Tibial nerve (tissue), 4 donors: ENCODE data around the gene ASXL3. TPM values are rescaled to one million over a fixed set of nuclear protein-coding genes. Genes with fewer than 3 reads are reported as not detected.

ENCODE experiments used
- DNase-seq, 2 donors: peaks; one replicate each; pipeline ENCODE4 v3.0.0-alpha.2; 2019; ENCODE audit warnings: low spot score in 2 of 2
- H3K27ac ChIP-seq, 4 donors: fragments of 200-600 bp; sonication (generic) in 3 of 4; one replicate each; pipeline ENCODE4 v1.5.1; 2017 to 2019; ENCODE audit warnings: mild to moderate bottlenecking in 1 of 4
- H3K27me3 ChIP-seq, 2 donors: fragments of 200-600 bp; sonication (generic) in 1 of 2; one replicate each; pipeline versions ENCODE4 v1.5.1 to v1.6.0; 2017 to 2019
- H3K36me3 ChIP-seq, 3 donors: fragments of 200-600 bp; sonication (generic); one replicate each; pipeline ENCODE4 v1.5.1; 2018 to 2019
- H3K4me1 ChIP-seq, 4 donors: fragments of 200-600 bp; sonication (generic) in 3 of 4; one replicate each; pipeline ENCODE4 v1.5.1; 2017 to 2019
- H3K4me3 ChIP-seq, 4 donors: fragments of 200-600 bp; sonication (generic) in 3 of 4; one replicate each; pipeline ENCODE4 v1.5.1; 2017 to 2019; ENCODE audit warnings: mild to moderate bottlenecking in 1 of 4, moderate library complexity in 1 of 4
- H3K9me3 ChIP-seq, 4 donors: fragments of 200-600 bp; sonication (generic) in 3 of 4; one replicate each; pipeline ENCODE4 v1.5.1; 2017 to 2019
- EP300 ChIP-seq, 2 donors: sonication (generic); formaldehyde crosslinking; IDR thresholded peaks; one replicate each; pipeline ENCODE4 v1.6.1; 2017; ENCODE audit warnings: antibody characterized with exemption in 2 of 2, mild to moderate bottlenecking in 1 of 2
- POLR2A ChIP-seq, 2 donors: fragments of 450-650 bp; IDR thresholded peaks; one replicate each; pipeline ENCODE4 v1.6.1; 2017; ENCODE audit warnings: antibody characterized with exemption in 2 of 2, mild to moderate bottlenecking in 2 of 2, moderate library complexity in 2 of 2
- WGBS, 2 donors: methylation state at CpG; one replicate each; pipeline ENCODE4 v1.1.5; 2018; 5-methylcytosine and 5-hydroxymethylcytosine counted together
- total RNA-seq, 4 donors: library from RNA; depleted of rRNA; stranded (reverse); fragments of >200 nt; gene quantifications; one replicate each; pipeline ENCODE4 v1.1.0, GENCODE V29; 2016
- TF ChIP-seq, protein P1 (sequence below), 5 experiments: fragments of 200-600 bp in 3 of 5; fragments of 450-650 bp in 2 of 5; sonication (generic) in 3 of 5; IDR thresholded peaks; one replicate each; pipeline ENCODE4 v1.5.1; 2016 to 2019; ENCODE audit warnings: antibody characterized with exemption in 5 of 5, mild to moderate bottlenecking in 3 of 5, moderate library complexity in 2 of 5

The ASXL3 gene
- total RNA-seq, 4 donors from 2014 or later, result 3.7 to 7.2 (median 6.2) TPM

DNA sequence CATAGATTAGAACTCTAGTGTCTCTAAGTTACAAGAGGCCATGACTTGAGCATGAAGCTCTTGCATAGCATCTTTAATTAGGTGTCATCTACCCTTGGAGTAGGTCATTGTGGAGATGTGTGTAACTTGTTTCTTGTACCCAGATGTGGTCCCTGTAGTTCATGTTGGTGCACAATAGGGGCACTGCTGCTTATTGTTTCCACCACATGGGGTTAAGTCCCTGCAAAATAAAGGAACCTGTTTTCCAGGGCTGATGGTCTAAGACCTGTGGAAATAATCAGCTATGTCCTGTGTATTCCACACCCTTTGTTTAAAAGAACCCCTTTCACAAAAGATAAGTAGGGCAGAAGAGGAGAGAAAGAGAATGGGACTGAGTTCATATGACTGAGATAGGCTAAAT is 28.6 kb downstream of the ASXL3 start:
- H3K4me3 ChIP-seq, result no peak overlapping the region
- H3K27me3 ChIP-seq, result no peaks in the 10 kb centered on the region
- no peak overlapping the region for H3K27ac ChIP-seq
- H3K36me3 ChIP-seq, result no peaks in the 10 kb centered on the region
- no peaks in the 10 kb centered on the region for H3K9me3 ChIP-seq
- H3K4me1 ChIP-seq, result peaks cover 0 to 6% (median 0%) of the 10 kb centered on the region in 4 donors
- TF ChIP-seq EP300 (IDR thresholded peaks at IDR 0.05) (no peak), POLR2A (IDR thresholded peaks at IDR 0.05) (no peak)
- DNase-seq, result no peak

DNA sequence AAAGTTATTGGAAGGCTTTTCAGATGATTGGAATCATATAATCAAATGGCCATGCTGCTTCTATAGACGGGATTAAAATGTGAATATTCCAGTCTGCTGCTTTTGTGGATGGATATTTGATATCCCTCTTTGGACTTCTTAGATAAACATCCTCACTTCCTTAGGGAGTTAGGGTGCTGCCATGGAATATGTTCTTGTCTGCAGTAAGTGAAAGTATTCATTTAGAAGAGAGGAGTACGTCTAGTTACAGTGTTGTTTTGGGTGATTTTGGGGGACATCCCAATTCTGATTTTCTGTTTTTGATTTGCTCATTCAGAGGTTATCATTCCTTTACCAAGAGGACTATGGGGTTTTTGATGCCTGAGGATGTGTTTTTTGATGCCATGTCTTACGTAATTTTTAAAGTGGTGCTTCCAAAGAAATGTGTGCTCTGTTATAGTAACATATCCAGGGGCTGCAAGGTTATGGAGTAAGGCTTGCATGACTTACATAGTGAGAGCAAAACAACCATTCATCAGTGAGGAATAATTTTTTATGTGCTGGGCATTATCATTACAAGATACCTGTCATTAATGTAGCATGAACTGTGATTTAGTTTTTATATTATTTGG is 33.6 kb downstream of the ASXL3 start:
- WGBS, 2 donors, result 62 to 68% methylated on average over 3 of the region's 3 CpGs
- no peak overlapping the region for H3K27ac ChIP-seq

DNA sequence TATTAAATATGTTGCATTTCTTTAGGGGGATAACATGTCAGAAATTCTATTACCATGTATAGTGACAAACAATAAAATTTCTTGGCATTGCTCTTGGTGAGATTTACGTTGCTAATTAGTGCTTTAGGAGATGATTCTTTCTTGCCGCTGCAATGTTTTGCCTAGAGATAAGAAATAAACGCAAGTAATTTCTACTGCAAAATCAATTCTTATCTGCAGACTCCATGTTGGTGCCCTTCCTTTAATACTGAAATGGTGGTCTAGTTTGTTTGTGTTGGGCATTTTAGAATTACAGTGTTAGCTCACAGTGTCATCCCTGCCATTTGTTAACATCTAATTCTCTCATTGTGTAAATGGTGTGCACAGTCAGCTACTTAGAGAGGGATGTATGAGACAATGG is 34.6 kb downstream of the ASXL3 start:
- Histone ChIP-seq H3K27ac (no peak overlapping the region), H3K36me3 (no peaks in the 10 kb centered on the region), H3K4me3 (no peak overlapping the region), H3K27me3 (no peaks in the 10 kb centered on the region), H3K4me1 (no peaks in the 10 kb centered on the region), H3K9me3 (no peaks in the 10 kb centered on the region)
- no peak for DNase-seq
- TF ChIP-seq POLR2A (IDR thresholded peaks at IDR 0.05) (no peak), EP300 (IDR thresholded peaks at IDR 0.05) (no peak)
- TF ChIP-seq, protein P1, sequence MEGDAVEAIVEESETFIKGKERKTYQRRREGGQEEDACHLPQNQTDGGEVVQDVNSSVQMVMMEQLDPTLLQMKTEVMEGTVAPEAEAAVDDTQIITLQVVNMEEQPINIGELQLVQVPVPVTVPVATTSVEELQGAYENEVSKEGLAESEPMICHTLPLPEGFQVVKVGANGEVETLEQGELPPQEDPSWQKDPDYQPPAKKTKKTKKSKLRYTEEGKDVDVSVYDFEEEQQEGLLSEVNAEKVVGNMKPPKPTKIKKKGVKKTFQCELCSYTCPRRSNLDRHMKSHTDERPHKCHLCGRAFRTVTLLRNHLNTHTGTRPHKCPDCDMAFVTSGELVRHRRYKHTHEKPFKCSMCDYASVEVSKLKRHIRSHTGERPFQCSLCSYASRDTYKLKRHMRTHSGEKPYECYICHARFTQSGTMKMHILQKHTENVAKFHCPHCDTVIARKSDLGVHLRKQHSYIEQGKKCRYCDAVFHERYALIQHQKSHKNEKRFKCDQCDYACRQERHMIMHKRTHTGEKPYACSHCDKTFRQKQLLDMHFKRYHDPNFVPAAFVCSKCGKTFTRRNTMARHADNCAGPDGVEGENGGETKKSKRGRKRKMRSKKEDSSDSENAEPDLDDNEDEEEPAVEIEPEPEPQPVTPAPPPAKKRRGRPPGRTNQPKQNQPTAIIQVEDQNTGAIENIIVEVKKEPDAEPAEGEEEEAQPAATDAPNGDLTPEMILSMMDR (IDR thresholded peaks at IDR 0.05), result no peak
- 86 to 91% methylated on average over 3 of the region's 3 CpGs for WGBS, 2 donors

More for the DNA sequence above, 33.6 kb downstream of the ASXL3 start:
- Histone ChIP-seq H3K36me3 (no peaks in the 10 kb centered on the region), H3K4me1 (no peaks in the 10 kb centered on the region), H3K27me3 (no peaks in the 10 kb centered on the region), H3K9me3 (no peaks in the 10 kb centered on the region), H3K4me3 (no peak overlapping the region)
- DNase-seq, result no peak
- no peak for TF ChIP-seq POLR2A (IDR thresholded peaks at IDR 0.05)
- no peak for TF ChIP-seq EP300 (IDR thresholded peaks at IDR 0.05)
- TF ChIP-seq, protein P1 (IDR thresholded peaks at IDR 0.05), result no peak

DNA sequence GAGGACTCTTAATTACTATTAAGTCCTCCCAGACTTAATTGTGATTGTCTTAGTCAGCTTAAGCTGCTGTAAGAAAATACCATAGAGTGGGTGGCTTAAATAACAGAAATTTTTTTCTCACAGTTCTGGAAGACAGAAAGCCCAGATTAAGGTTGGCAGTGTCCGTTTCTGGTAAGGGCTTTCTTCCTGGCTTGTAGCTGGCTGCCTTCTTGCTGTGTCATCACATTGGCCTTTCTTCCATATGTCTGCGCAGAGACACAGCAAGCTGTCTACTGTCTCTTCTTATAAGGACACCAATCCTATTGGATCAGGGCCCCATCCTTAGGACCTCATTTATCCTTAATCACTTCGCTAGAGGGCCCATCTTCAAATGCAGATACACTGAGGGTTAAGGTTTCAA is 38.5 kb downstream of the ASXL3 start:
- DNase-seq, result no peak

DNA sequence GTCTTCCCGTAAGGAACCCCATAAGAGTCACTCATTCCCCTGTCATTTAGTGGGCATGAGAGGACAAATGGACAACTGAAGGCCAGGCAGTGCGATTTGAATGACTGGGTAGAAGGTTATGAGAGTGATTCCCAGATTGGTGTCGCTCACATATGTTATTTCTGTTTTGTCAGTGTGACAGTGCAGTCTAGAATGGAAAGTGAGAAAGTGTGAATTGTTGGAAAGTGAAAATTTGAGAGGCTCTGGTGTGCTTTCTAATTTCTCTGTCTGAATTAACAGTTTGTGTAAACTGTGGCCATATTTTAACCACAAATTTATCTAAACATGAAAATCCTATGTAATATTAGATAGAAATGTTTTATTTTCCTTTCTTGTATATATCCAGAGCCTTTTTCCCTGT is 49.1 kb downstream of the ASXL3 start:
- no peaks in the 10 kb centered on the region for H3K36me3 ChIP-seq
- no peaks in the 10 kb centered on the region for H3K9me3 ChIP-seq
- H3K4me3 ChIP-seq, result no peak overlapping the region
- TF ChIP-seq, protein P1 (IDR thresholded peaks at IDR 0.05), result no peak
- TF ChIP-seq POLR2A (IDR thresholded peaks at IDR 0.05), result no peak
- no peaks in the 10 kb centered on the region for H3K27me3 ChIP-seq
- 94 to 96% methylated on average over 3 of the region's 3 CpGs for WGBS, 2 donors
- peaks cover 0 to 6% (median 0%) of the 10 kb centered on the region in 4 donors for H3K4me1 ChIP-seq
- no peak overlapping the region for H3K27ac ChIP-seq
- DNase-seq, result no peak

More for the DNA sequence above, 38.5 kb downstream of the ASXL3 start:
- 88 to 95% methylated on average over 3 of the region's 3 CpGs for WGBS, 2 donors
- Histone ChIP-seq H3K4me1 (no peaks in the 10 kb centered on the region), H3K9me3 (no peaks in the 10 kb centered on the region), H3K36me3 (no peaks in the 10 kb centered on the region), H3K27me3 (no peaks in the 10 kb centered on the region), H3K4me3 (no peak overlapping the region), H3K27ac (no peak overlapping the region)
- TF ChIP-seq, protein P1 (IDR thresholded peaks at IDR 0.05), result no peak
- TF ChIP-seq POLR2A (IDR thresholded peaks at IDR 0.05) (no peak), EP300 (IDR thresholded peaks at IDR 0.05) (no peak)
